ENCODE measurements around the gene CXADR.

DNA sequence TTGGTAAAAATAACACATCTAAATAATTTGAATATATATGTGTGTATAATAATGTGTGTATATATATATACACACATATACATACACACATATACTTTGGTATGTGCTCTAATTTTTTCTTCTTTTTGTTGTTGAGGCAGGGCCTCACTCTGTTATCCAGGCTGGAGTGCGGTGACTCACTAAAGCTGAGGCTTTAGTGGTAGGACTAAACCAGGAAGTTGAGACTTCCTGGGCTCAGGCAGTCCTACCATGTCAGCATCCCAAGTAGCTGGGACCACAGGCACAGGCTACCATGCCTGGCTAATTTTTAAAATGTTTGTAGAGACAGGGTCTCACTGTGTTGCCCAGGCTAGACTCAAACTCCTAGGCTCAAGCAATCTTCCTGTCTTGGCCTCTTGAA lies 46.7 kb upstream of the CXADR start:
- no peak for TF ChIP-seq POLR2A (IDR thresholded peaks at IDR 0.05; ENCODE audit: low read depth, low read length)
- TF ChIP-seq SPI1 (IDR thresholded peaks at IDR 0.05; ENCODE audit: low read depth, low read length), result no peak
- TF ChIP-seq TAF1 (IDR thresholded peaks at IDR 0.05; ENCODE audit: low read depth, low read length), result no peak
- no peak for TF ChIP-seq POLR2AphosphoS5 (IDR thresholded peaks at IDR 0.05; ENCODE audit: low read depth, low read length)
- no peak for TF ChIP-seq PAX5 (IDR thresholded peaks at IDR 0.05; ENCODE audit: insufficient read depth, low read length, severe bottlenecking)
- no peak for TF ChIP-seq POU2F2 (IDR thresholded peaks at IDR 0.05; ENCODE audit: low read depth, low read length)

All from GM12891 (cell line).